PFSK-1 (cell line): ENCODE results near the gene HMGN2.

Experiments
- FOXP2 ChIP-seq: optimal IDR thresholded peaks from 2 replicates; pipeline ENCODE3; 2011; ENCODE audit warnings: borderline replicate concordance, control low read depth, inconsistent platforms; ENCODE audit not compliant: insufficient read depth; ENCODE audit errors: extremely low read length, extremely low read depth
- POLR2AphosphoS5 ChIP-seq: IDR thresholded peaks from 2 replicates; pipeline ENCODE4 v1.6.1; 2012; ENCODE audit warnings: low read depth, mild to moderate bottlenecking, control low read depth, low read length, moderate library complexity
- REST ChIP-seq, 2 experiments: IDR thresholded peaks; 2 replicates each; pipeline versions ENCODE4 v1.6.1 to v1.8.0; 2011 to 2012; ENCODE audit warnings: low read depth in 2 of 2, low read length in 2 of 2, control low read depth in 1 of 2, inconsistent platforms in 1 of 2, mild to moderate bottlenecking in 1 of 2, moderate library complexity in 1 of 2; ENCODE audit not compliant: insufficient read depth in 1 of 2
- SIN3A ChIP-seq: IDR thresholded peaks from 2 replicates; pipeline ENCODE4 v1.6.1; 2012; ENCODE audit warnings: mild to moderate bottlenecking, low read length, moderate library complexity, borderline replicate concordance; ENCODE audit not compliant: insufficient read depth
- TAF1 ChIP-seq: IDR thresholded peaks from 2 replicates; pipeline ENCODE4 v1.6.1; 2012; ENCODE audit warnings: low read length, control low read depth, borderline replicate concordance; ENCODE audit not compliant: insufficient read depth

Gene HMGN2

DNA sequence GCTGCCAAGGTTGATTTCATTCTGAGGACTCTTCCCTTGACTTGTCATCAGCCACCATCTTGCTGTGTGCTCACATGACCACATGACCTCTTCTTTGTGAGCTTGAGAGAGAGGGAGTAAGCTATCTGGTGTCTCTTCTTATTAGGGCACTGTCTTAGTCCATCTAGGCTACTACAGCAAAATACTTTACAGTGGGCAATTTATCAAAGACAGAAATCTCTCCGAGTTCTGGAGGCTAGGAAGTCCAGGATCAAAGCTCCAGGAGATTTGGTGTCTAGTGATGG lies 45.5 kb downstream of the HMGN2 start:
- TF ChIP-seq POLR2AphosphoS5 = no peak
- no peak for TF ChIP-seq TAF1
- no peak for TF ChIP-seq REST (IDR thresholded peaks at IDR 0.05; ENCODE audit: insufficient read depth in 1 of 2, low read depth in 2 of 2, low read length in 2 of 2)
- TF ChIP-seq SIN3A = no peak
- TF ChIP-seq FOXP2 = no peak

GRCh38 chr1:26518355-26518754 lies 46.1 kb downstream of the HMGN2 start:
- TF ChIP-seq TAF1 (no peak), REST (IDR thresholded peaks at IDR 0.05; ENCODE audit: insufficient read depth in 1 of 2, low read depth in 2 of 2, low read length in 2 of 2) (no peak), FOXP2 (no peak), POLR2AphosphoS5 (no peak), SIN3A (no peak)

- no peak for TF ChIP-seq SIN3A
- no peak for TF ChIP-seq POLR2AphosphoS5
- no peak for TF ChIP-seq TAF1
These were observed 48.1 kb downstream of the HMGN2 start for GRCh38 chr1:26520339-26520738.

- TF ChIP-seq SIN3A (no peak), TAF1 (no peak), FOXP2 (no peak), POLR2AphosphoS5 (no peak), REST (IDR thresholded peaks at IDR 0.05; ENCODE audit: insufficient read depth in 1 of 2, low read depth in 2 of 2, low read length in 2 of 2) (no peak)
These were observed 49.4 kb downstream of the HMGN2 start for GRCh38 chr1:26521669-26522030.

DNA sequence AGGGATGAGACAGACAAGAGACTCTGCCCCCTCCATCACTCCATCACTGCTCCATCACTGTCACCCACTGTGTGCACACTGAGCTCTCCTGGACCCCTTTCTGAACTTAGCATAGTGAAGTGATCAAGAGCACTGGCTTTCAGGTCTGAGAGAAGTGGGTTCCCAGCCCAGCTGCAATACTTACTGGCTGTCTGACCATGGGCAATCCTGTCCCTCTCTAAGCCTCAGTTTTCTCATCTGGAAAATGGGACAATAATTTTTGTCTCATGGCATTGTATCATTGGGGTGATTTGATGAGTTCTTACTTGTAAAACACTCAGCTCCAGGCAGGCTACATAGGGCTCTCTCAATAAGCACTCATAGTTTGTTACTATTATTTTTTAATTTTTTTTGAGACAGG lies 49.8 kb downstream of the HMGN2 start:
- no peak for TF ChIP-seq REST (IDR thresholded peaks at IDR 0.05; ENCODE audit: insufficient read depth in 1 of 2, low read depth in 2 of 2, low read length in 2 of 2)
- TF ChIP-seq TAF1 = no peak
- TF ChIP-seq SIN3A = no peak
- TF ChIP-seq POLR2AphosphoS5 = no peak
- TF ChIP-seq FOXP2 = no peak
